ENCODE results near the gene DNAJA3. TPM values are rescaled to one million over a fixed set of nuclear protein-coding genes. Genes with fewer than 3 reads are reported as not detected.

The DNAJA3 gene
- polyA plus RNA-seq, 3 donors: 31.3 to 35.9 (median 34.8) TPM

DNA sequence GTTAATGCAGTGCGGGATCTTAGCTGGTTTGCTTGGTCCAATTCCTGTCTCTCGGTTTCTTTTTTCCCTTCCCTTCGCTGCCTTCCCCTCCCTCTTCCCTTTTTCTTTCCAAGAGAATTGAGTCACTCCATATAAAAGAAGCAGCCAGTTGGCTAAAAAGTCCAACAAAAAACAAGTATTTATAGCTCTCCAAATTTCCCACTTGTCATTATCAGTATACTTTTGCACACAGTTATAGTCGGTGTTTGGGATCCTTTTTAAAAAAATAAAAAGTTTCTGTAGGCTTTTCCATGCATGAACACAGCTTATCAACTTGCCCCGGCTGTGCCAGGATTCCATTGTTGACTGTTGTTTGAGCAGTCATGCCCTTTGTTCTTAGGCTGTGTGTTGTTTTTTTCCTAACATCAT, 75.4 kb downstream of the DNAJA3 start:
- DNase-seq (ENCODE audit: low read depth in 3 of 3, low spot score in 2 of 3): no peak

GRCh38 chr16:4505356-4506147, 79.9 kb downstream of the DNAJA3 start:
- DNase-seq (ENCODE audit: low read depth in 3 of 3, low spot score in 2 of 3): no peak

Other genes with a start within 250 kb of the DNAJA3 start
- gene SRL, start 183.8 kb upstream of the DNAJA3 start, polyA plus RNA-seq (ENCODE audit: insufficient read length in 3 of 3): 1 to 10 TPM; 1.2 to 1.6 (median 1.2) TPM
- gene TFAP4, start 152.8 kb upstream of the DNAJA3 start, polyA plus RNA-seq (ENCODE audit: insufficient read length in 3 of 3): 10 to 100 TPM; 15.3 to 18.7 (median 16.3) TPM
- 10 to 100 TPM; 30.6 to 36.8 (median 31.1) TPM for gene GLIS2, start 109.8 kb upstream of the DNAJA3 start, polyA plus RNA-seq (ENCODE audit: insufficient read length in 3 of 3)
- 10 to 100 TPM; 16.8 to 19.6 (median 16.8) TPM for gene PAM16, start 74.5 kb upstream of the DNAJA3 start, polyA plus RNA-seq (ENCODE audit: insufficient read length in 3 of 3)
- gene VASN, start 54.0 kb upstream of the DNAJA3 start, polyA plus RNA-seq (ENCODE audit: insufficient read length in 3 of 3): 10 to 100 TPM; 31.7 to 40.6 (median 32.9) TPM
- gene CORO7, start 9.3 kb upstream of the DNAJA3 start, polyA plus RNA-seq (ENCODE audit: insufficient read length in 3 of 3): 10 to 100 TPM; 14.3 to 17.2 (median 14.3) TPM
- gene NMRAL1, start 48.8 kb downstream of the DNAJA3 start, polyA plus RNA-seq (ENCODE audit: insufficient read length in 3 of 3): 10 to 100 TPM; 31.4 to 44.2 (median 37.3) TPM
- 10 to 100 TPM; 47.3 to 49.0 (median 48.3) TPM for gene HMOX2, start 50.5 kb downstream of the DNAJA3 start, polyA plus RNA-seq (ENCODE audit: insufficient read length in 3 of 3)
- 10 to 100 TPM; 19.8 to 30.6 (median 26.2) TPM for gene CDIP1, start 112.9 kb downstream of the DNAJA3 start, polyA plus RNA-seq (ENCODE audit: insufficient read length in 3 of 3)
- under 1 TPM; 0.08 to 0.26 (median 0.18) TPM for gene C16orf96, start 130.5 kb downstream of the DNAJA3 start, polyA plus RNA-seq (ENCODE audit: insufficient read length in 3 of 3)
- 10 to 100 TPM; 10.0 to 12.1 (median 10.2) TPM for gene UBALD1, start 189.0 kb downstream of the DNAJA3 start, polyA plus RNA-seq (ENCODE audit: insufficient read length in 3 of 3)
- gene MGRN1, start 199.0 kb downstream of the DNAJA3 start, polyA plus RNA-seq (ENCODE audit: insufficient read length in 3 of 3): 10 to 100 TPM; 35.5 to 42.6 (median 35.8) TPM